Kidney epithelial cell (primary cell): ENCODE measurements around the gene PPARGC1A. TPM values are rescaled to one million over a fixed set of nuclear protein-coding genes. Genes with fewer than 3 reads are reported as not detected.

Experiments used
- DNase-seq: peaks from one replicate; pipeline ENCODE4 v3.0.0-alpha.2; 2010; ENCODE audit warnings: low read depth
- H3K27me3 ChIP-seq: 2 replicates; pipeline ENCODE4 v1.6.0; 2011; ENCODE audit warnings: low read length; ENCODE audit not compliant: control insufficient read depth, insufficient read depth
- H3K36me3 ChIP-seq: 2 replicates; pipeline ENCODE4 v1.5.1; 2011; ENCODE audit warnings: low read length; ENCODE audit not compliant: control insufficient read depth, insufficient read depth
- H3K4me3 ChIP-seq: 2 replicates; pipeline ENCODE4 v1.5.1; 2011; ENCODE audit warnings: low read depth, mild to moderate bottlenecking, control low read depth, low read length
- CTCF ChIP-seq: IDR thresholded peaks from 2 replicates; pipeline ENCODE4 v1.5.1; 2011; ENCODE audit warnings: mild to moderate bottlenecking, moderate library complexity, low read length, control low read depth, inconsistent platforms; ENCODE audit not compliant: insufficient read depth, poor library complexity, severe bottlenecking
- total RNA-seq: library from RNA; depleted of rRNA; stranded (reverse); fragments of >200 nt; gene quantifications from 2 replicates; pipeline ENCODE4 v1.2.3, GENCODE V29; 2015

The PPARGC1A gene
- total RNA-seq, 1 donor from 2014 or later: 3.3 TPM

GRCh38 chr4:23866450-23867075, 23.3 kb downstream of the PPARGC1A start:
- Histone ChIP-seq H3K4me3 (no peak overlapping the region), H3K27me3 (no peaks in the 10 kb centered on the region), H3K36me3 (no peaks in the 10 kb centered on the region)
- no peak for TF ChIP-seq CTCF
- DNase-seq: no peak

- no peak overlapping the region for H3K4me3 ChIP-seq
- no peaks in the 10 kb centered on the region for H3K36me3 ChIP-seq
- no peaks in the 10 kb centered on the region for H3K27me3 ChIP-seq
- no peak for TF ChIP-seq CTCF
- DNase-seq: no peak
These were observed 27.9 kb downstream of the PPARGC1A start for GRCh38 chr4:23861897-23862296.

GRCh38 chr4:23860919-23861318, 28.9 kb downstream of the PPARGC1A start:
- Histone ChIP-seq H3K36me3 (no peaks in the 10 kb centered on the region), H3K4me3 (no peak overlapping the region), H3K27me3 (no peaks in the 10 kb centered on the region)
- TF ChIP-seq CTCF: no peak
- DNase-seq: no peak

- no peaks in the 10 kb centered on the region for H3K27me3 ChIP-seq
- DNase-seq: no peak
- no peaks in the 10 kb centered on the region for H3K36me3 ChIP-seq
- no peak for TF ChIP-seq CTCF
- no peak overlapping the region for H3K4me3 ChIP-seq
These were observed 32.4 kb downstream of the PPARGC1A start for GRCh38 chr4:23857367-23857959.

GRCh38 chr4:23856630-23857029, 33.2 kb downstream of the PPARGC1A start:
- Histone ChIP-seq H3K27me3 (no peaks in the 10 kb centered on the region), H3K36me3 (no peaks in the 10 kb centered on the region), H3K4me3 (no peak overlapping the region)
- DNase-seq: no peak
- no peak for TF ChIP-seq CTCF

GRCh38 chr4:23855912-23856605, 33.8 kb downstream of the PPARGC1A start:
- Histone ChIP-seq H3K4me3 (no peak overlapping the region), H3K27me3 (no peaks in the 10 kb centered on the region), H3K36me3 (no peaks in the 10 kb centered on the region)
- no peak for TF ChIP-seq CTCF
- DNase-seq: no peak
